Measurements from ENCODE around the gene TUT1. TPM values are rescaled to one million over a fixed set of nuclear protein-coding genes. Genes with fewer than 3 reads are reported as not detected.
A peak's percentile ranks its signal among the peaks of the same experiment; 100 is the strongest.
"Not testable (repeated sequence)": the region's sequence is repeated elsewhere in the genome, so short reads cannot be mapped to it uniquely, and the experiment has no call there.

TUT1 gene
- total RNA-seq, 4 donors from 2014 or later: 3.8 to 9.6 (median 7.6) TPM

GRCh38 chr11:62573006-62573591 is 18.2 kb downstream of the TUT1 start:
- TF ChIP-seq CTCF (IDR thresholded peaks at IDR 0.05) (no peak), POLR2A (IDR thresholded peaks at IDR 0.05) (no peak), POLR2AphosphoS5 (IDR thresholded peaks at IDR 0.05) (no peak), EP300 (IDR thresholded peaks at IDR 0.05) (no peak)
- Histone ChIP-seq H3K36me3 (peaks cover 0 to 71% of the 10 kb centered on the region in 2 donors), H3K27ac (peak overlapping the region; percentile 66 to 94 (median 90)), H3K9me3 (no peaks in the 10 kb centered on the region), H3K4me1 (peaks cover 0 to 70% (median 21%) of the 10 kb centered on the region in 3 donors), H3K4me3 (peak overlapping the region; percentile 65 to 78), H3K27me3 (no peaks in the 10 kb centered on the region)
- no peak for ATAC-seq
- 1% methylated on average over 24 to 33 of the region's 33 CpGs for WGBS, 2 donors (ENCODE audit: low coverage in 1 of 2)

- no peak for TF ChIP-seq POLR2A (IDR thresholded peaks at IDR 0.05)
- TF ChIP-seq CTCF (IDR thresholded peaks at IDR 0.05): no peak
- no peak for TF ChIP-seq POLR2AphosphoS5 (IDR thresholded peaks at IDR 0.05)
- TF ChIP-seq EP300 (IDR thresholded peaks at IDR 0.05): no peak
- H3K27me3 ChIP-seq: no peaks in the 10 kb centered on the region
- ATAC-seq: no peak
- WGBS, 2 donors (ENCODE audit: low coverage in 1 of 2): 67 to 75% methylated on average over 10 to 11 of the region's 12 CpGs
- H3K4me1 ChIP-seq: peaks cover 0 to 70% (median 21%) of the 10 kb centered on the region in 3 donors
- peak overlapping the region in 3 of 4 donors; percentile 87 to 94 (median 93) for H3K27ac ChIP-seq
- no peaks in the 10 kb centered on the region for H3K9me3 ChIP-seq
- H3K36me3 ChIP-seq: peaks cover 0 to 71% of the 10 kb centered on the region in 2 donors
- H3K4me3 ChIP-seq: peak overlapping the region in 1 of 2 donors; percentile 65
These were observed 18.9 kb downstream of the TUT1 start for GRCh38 chr11:62572431-62572830.

GRCh38 chr11:62571493-62571892 is 19.8 kb downstream of the TUT1 start:
- Histone ChIP-seq H3K4me1 (peaks cover 0 to 66% (median 21%) of the 10 kb centered on the region in 3 donors), H3K36me3 (peaks cover 0 to 71% of the 10 kb centered on the region in 2 donors)
- not testable (repeated sequence) for H3K9me3 ChIP-seq

GRCh38 chr11:62570903-62571302 is 20.4 kb downstream of the TUT1 start:
- not testable (repeated sequence) for H3K9me3 ChIP-seq, ATAC-seq, H3K27me3 ChIP-seq, H3K4me3 ChIP-seq
- peaks cover 0 to 71% of the 10 kb centered on the region in 2 donors for H3K36me3 ChIP-seq
- peaks cover 0 to 60% (median 21%) of the 10 kb centered on the region in 3 donors for H3K4me1 ChIP-seq
- peak overlapping the region in 2 of 4 donors; percentile 93 to 94 for H3K27ac ChIP-seq
- WGBS, 2 donors (ENCODE audit: low coverage in 1 of 2): 86 to 92% methylated on average over 5 of the region's 5 CpGs

More at GRCh38 chr11:62571493-62571892, 19.8 kb downstream of the TUT1 start:
- not testable (repeated sequence) for H3K27me3 ChIP-seq, ATAC-seq, H3K4me3 ChIP-seq
- H3K27ac ChIP-seq: peak overlapping the region in 2 of 4 donors; percentile 93 to 94
- WGBS, 2 donors (ENCODE audit: low coverage in 1 of 2): 74 to 76% methylated on average over 4 of the region's 5 CpGs

- H3K36me3 ChIP-seq: peaks cover 0 to 79% of the 10 kb centered on the region in 2 donors
- WGBS, 2 donors (ENCODE audit: low coverage in 1 of 2): 54 to 89% methylated on average over 1 of the region's 1 CpG
These were observed 21.7 kb downstream of the TUT1 start for GRCh38 chr11:62569611-62570010.

More at GRCh38 chr11:62569611-62570010, 21.7 kb downstream of the TUT1 start:
- no peaks in the 10 kb centered on the region for H3K9me3 ChIP-seq
- no peaks in the 10 kb centered on the region for H3K27me3 ChIP-seq
- H3K4me3 ChIP-seq: no peak overlapping the region
- H3K27ac ChIP-seq: peak overlapping the region in 2 of 4 donors; percentile 23 to 93
- no peak for TF ChIP-seq POLR2AphosphoS5 (IDR thresholded peaks at IDR 0.05)
- TF ChIP-seq POLR2A (IDR thresholded peaks at IDR 0.05): no peak
- TF ChIP-seq CTCF (IDR thresholded peaks at IDR 0.05): no peak
- TF ChIP-seq EP300 (IDR thresholded peaks at IDR 0.05): no peak
- H3K4me1 ChIP-seq: peaks cover 0 to 47% (median 8%) of the 10 kb centered on the region in 3 donors
- no peak for ATAC-seq
